ENCODE results near the gene NQO2.

DNA sequence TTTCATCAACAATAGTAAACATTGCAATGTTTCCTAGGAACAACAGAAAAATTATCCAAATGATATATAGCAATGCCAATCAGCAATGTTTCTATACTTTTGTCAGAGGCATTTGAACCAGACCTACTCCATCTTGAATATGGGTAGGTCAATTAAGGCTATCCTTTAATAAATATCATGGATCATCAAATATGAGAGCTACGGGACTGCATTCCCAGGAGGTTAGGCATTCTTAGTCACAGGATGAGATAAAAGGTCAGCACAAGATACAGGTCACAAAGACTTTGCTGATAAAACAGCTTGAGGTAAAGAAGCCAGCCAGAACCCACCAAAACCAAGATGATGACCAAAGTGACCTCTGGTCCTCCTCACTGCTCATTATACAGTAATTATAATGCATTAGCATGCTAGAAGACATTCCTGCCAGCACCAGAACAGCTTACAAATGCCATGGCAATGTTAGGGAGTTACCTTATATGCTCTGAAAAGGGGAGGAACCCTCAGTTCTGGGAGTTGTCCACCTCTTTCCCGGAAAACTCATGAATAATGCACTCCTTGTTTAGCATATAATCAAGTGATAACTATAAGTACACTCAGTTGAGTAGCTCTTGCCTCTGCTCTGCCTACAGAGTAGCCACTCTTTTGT, 19.8 kb upstream of the NQO2 start:
- TF ChIP-seq, protein P1, sequence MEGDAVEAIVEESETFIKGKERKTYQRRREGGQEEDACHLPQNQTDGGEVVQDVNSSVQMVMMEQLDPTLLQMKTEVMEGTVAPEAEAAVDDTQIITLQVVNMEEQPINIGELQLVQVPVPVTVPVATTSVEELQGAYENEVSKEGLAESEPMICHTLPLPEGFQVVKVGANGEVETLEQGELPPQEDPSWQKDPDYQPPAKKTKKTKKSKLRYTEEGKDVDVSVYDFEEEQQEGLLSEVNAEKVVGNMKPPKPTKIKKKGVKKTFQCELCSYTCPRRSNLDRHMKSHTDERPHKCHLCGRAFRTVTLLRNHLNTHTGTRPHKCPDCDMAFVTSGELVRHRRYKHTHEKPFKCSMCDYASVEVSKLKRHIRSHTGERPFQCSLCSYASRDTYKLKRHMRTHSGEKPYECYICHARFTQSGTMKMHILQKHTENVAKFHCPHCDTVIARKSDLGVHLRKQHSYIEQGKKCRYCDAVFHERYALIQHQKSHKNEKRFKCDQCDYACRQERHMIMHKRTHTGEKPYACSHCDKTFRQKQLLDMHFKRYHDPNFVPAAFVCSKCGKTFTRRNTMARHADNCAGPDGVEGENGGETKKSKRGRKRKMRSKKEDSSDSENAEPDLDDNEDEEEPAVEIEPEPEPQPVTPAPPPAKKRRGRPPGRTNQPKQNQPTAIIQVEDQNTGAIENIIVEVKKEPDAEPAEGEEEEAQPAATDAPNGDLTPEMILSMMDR (IDR thresholded peaks at IDR 0.05; ENCODE audit: low read length) = no peak
- TF ChIP-seq EZH2 (IDR thresholded peaks at IDR 0.05; ENCODE audit: borderline replicate concordance, low read length) = no peak
